Measurements from ENCODE around the gene GJB6. TPM values are rescaled to one million over a fixed set of nuclear protein-coding genes. Genes with fewer than 3 reads are reported as not detected.

The GJB6 gene
- total RNA-seq, 2 donors from 2014 or later = not detected

DNA sequence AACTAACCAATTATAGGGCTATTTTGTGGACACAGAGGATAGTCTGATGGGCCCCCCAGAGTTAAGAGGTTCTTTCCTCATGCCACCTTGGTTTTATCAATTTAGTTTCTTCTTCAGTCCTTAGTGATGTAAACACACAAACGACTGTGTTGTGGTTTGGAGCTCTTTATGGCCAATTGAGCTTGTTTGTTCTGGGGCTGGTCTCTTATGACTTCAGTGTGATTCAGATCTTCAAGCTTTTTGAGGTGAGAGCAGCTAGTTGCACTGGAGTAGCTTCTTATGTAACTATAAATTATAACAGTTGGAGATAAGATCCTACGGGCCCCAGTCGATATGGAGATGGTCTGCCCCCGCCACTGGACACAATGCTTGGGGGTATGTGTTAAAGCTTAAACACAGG, 22.0 kb upstream of the GJB6 start:
- intact Hi-C loops (cut with DNase I) = no loop called here

DNA sequence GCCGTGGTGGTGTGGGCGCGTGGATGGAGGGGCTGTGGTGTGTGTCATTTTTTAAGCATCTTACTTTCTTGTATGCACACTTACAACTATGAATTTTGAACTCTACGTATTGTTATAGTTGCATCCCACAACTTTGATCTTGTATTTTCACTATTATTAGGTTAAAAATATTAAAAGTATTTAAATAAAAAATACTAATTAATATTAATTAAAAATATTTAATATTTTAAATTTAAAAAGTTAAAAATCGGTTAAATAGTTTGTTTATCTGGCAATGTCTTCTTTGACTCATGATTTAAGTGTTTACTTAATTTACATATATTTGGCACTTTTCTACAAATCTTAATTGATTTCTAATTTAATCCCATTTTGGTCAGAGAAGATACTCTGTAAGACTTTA, 17.8 kb upstream of the GJB6 start:
- no peak for DNase-seq
- no peak for TF ChIP-seq CTCF (IDR thresholded peaks at IDR 0.05)

More for the DNA sequence above, 22.0 kb upstream of the GJB6 start:
- H3K27me3 ChIP-seq = no peaks in the 10 kb centered on the region
- H3K4me3 ChIP-seq = no peak overlapping the region
- H3K9me3 ChIP-seq = no peaks in the 10 kb centered on the region
- no peak overlapping the region for H3K27ac ChIP-seq
- H3K4me1 ChIP-seq = no peaks in the 10 kb centered on the region
- no peak for TF ChIP-seq CTCF (IDR thresholded peaks at IDR 0.05)
- no peaks in the 10 kb centered on the region for H3K36me3 ChIP-seq
- no peak overlapping the region for H3K9ac ChIP-seq (ENCODE audit: low read depth in 2 of 2, low read length in 2 of 2)
- no peak for DNase-seq

DNA sequence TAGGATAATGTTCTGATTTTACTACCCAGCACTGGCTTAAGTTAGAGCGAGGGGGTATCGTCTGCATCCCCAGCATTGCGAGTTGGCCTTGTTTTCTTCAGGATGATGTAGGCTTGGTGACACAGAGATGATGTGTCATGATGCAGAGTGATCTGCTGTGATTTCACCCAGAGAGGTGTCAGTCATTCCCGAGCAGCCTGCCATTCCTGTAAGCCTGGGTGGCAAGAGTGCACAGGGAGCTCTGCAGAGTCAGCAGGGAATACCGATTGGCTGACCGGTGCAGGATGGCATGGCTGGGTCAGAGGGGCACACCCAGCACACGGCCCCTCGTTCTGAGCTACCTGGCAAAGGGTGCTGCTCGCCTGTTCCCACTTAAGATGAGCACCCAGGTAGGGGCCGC, 15.8 kb upstream of the GJB6 start:
- no peak overlapping the region for H3K4me3 ChIP-seq
- no peak overlapping the region for H3K9ac ChIP-seq (ENCODE audit: low read depth in 2 of 2, low read length in 2 of 2)
- intact Hi-C loops (cut with DNase I) = no loop called here
- no peaks in the 10 kb centered on the region for H3K9me3 ChIP-seq
- H3K4me1 ChIP-seq = no peaks in the 10 kb centered on the region
- no peaks in the 10 kb centered on the region for H3K36me3 ChIP-seq
- TF ChIP-seq CTCF (IDR thresholded peaks at IDR 0.05) = no peak
- no peaks in the 10 kb centered on the region for H3K27me3 ChIP-seq
- H3K27ac ChIP-seq = no peak overlapping the region
- DNase-seq = no peak

More for the DNA sequence above, 17.8 kb upstream of the GJB6 start:
- Histone ChIP-seq H3K27ac (no peak overlapping the region), H3K27me3 (no peaks in the 10 kb centered on the region), H3K4me1 (no peaks in the 10 kb centered on the region), H3K9me3 (no peaks in the 10 kb centered on the region), H3K9ac (ENCODE audit: low read depth in 2 of 2, low read length in 2 of 2) (no peak overlapping the region), H3K36me3 (no peaks in the 10 kb centered on the region), H3K4me3 (no peak overlapping the region)
- intact Hi-C loops (cut with DNase I) = no loop called here

DNA sequence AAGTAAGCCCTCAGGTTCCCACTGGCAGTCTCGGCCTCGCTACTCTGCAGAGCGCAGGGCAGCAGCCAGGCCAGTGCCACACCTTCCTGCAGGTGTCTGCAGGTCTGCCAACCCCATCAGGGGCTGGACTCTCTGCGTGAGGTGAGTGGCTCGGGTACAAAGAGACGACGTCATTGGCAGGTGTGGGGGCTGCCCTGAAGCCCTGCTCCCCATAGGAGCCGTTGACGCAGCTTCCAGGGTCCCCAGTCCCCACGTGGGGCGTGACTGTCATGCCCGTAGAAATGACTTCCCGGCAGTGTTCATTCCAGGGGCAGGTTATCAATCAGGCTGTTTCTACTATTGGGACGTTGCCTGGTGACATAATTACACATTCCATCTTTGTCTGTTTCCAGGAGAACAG, 15.3 kb upstream of the GJB6 start:
- no peaks in the 10 kb centered on the region for H3K27me3 ChIP-seq
- no peaks in the 10 kb centered on the region for H3K4me1 ChIP-seq
- no peaks in the 10 kb centered on the region for H3K36me3 ChIP-seq
- no peak for DNase-seq
- no peak for TF ChIP-seq CTCF (IDR thresholded peaks at IDR 0.05)
- H3K9me3 ChIP-seq = no peaks in the 10 kb centered on the region
- no peak overlapping the region for H3K4me3 ChIP-seq
- no peak overlapping the region for H3K27ac ChIP-seq
- intact Hi-C loops (cut with DNase I) = no loop called here
- no peak overlapping the region for H3K9ac ChIP-seq (ENCODE audit: low read depth in 2 of 2, low read length in 2 of 2)

DNA sequence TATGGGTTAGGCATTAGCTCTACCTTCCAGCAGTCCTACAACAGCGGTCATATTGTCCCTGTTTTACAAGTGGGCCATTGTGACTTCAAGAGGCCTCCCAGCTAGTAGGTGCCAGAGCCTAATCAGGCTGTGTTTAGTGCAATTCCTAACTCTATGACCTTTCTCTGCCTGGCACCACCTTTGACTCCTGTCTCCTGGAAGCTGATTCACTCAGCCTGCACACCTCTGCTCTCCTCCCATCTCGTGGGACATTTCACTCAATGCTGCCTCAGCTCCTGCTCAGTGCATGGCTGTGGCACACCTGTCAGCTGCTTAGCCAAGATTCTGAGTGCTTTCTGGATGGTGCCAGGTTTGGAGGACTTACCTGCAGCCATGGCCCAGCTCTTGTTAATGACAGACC, 9.5 kb upstream of the GJB6 start:
- Histone ChIP-seq H3K4me3 (no peak overlapping the region), H3K4me1 (no peaks in the 10 kb centered on the region), H3K9me3 (no peaks in the 10 kb centered on the region), H3K27me3 (no peaks in the 10 kb centered on the region), H3K36me3 (no peaks in the 10 kb centered on the region), H3K9ac (ENCODE audit: low read depth in 2 of 2, low read length in 2 of 2) (no peak overlapping the region), H3K27ac (no peak overlapping the region)
- no peak for TF ChIP-seq CTCF (IDR thresholded peaks at IDR 0.05)
- no peak for DNase-seq
- intact Hi-C loops (cut with DNase I) = no loop called here

- Histone ChIP-seq H3K9ac (ENCODE audit: low read depth in 2 of 2, low read length in 2 of 2) (no peak overlapping the region), H3K27me3 (no peaks in the 10 kb centered on the region), H3K4me3 (no peak overlapping the region), H3K4me1 (no peaks in the 10 kb centered on the region), H3K27ac (no peak overlapping the region), H3K36me3 (no peaks in the 10 kb centered on the region), H3K9me3 (no peaks in the 10 kb centered on the region)
- no peak for DNase-seq
- TF ChIP-seq CTCF (IDR thresholded peaks at IDR 0.05) = no peak
- intact Hi-C loops (cut with DNase I) = no loop called here
Observed at GRCh38 chr13:20239748-20240147, 7.6 kb upstream of the GJB6 start.
